Upper lobe of left lung (tissue), 6 donors: ENCODE results near the gene RASGRF1. TPM values are rescaled to one million over a fixed set of nuclear protein-coding genes. Genes with fewer than 3 reads are reported as not detected.
"Not testable (repeated sequence)": the region's sequence is repeated elsewhere in the genome, so short reads cannot be mapped to it uniquely, and the experiment has no call there.

Experiments
- ATAC-seq, 2 donors: fragments of 200-7000 bp; cut with Tn5 transposase; one replicate each; pipeline ENCODE4 v1.9.1; 2022; ENCODE audit warnings: mild to moderate bottlenecking in 2 of 2, moderate library complexity in 2 of 2; ENCODE audit not compliant: low FRiP score in 2 of 2
- DNase-seq, 2 donors: peaks; one replicate each; pipeline ENCODE4 v3.0.0-alpha.2; 2019 to 2020
- H3K27ac ChIP-seq, 4 donors: fragments of 200-600 bp; sonication (generic); one replicate each; pipeline ENCODE4 v1.5.1; 2016 to 2019
- H3K27me3 ChIP-seq, 4 donors: fragments of 200-600 bp; sonication (generic); one replicate each; pipeline ENCODE4 v1.5.1; 2017 to 2019
- H3K36me3 ChIP-seq, 4 donors: fragments of 200-600 bp; sonication (generic); one replicate each; pipeline ENCODE4 v1.5.1; 2016 to 2019
- H3K4me1 ChIP-seq, 4 donors: fragments of 200-600 bp; sonication (generic); one replicate each; pipeline ENCODE4 v1.5.1; 2018 to 2019
- H3K4me3 ChIP-seq, 4 donors: fragments of 200-600 bp; sonication (generic); one replicate each; pipeline ENCODE4 v1.5.1; 2017 to 2019; ENCODE audit warnings: mild to moderate bottlenecking in 2 of 4, moderate library complexity in 1 of 4
- H3K9me3 ChIP-seq, 4 donors: fragments of 200-600 bp; sonication (generic); one replicate each; pipeline ENCODE4 v1.5.1; 2018 to 2019
- CTCF ChIP-seq, 6 experiments: fragments of 450-650 bp in 4 of 6; fragments of 200-600 bp in 2 of 6; sonication (generic) in 2 of 6; IDR thresholded peaks; one replicate each; pipeline ENCODE4 v1.5.1; 2016 to 2019; ENCODE audit warnings: antibody characterized with exemption in 6 of 6
- EP300 ChIP-seq, 4 donors: sonication (generic); formaldehyde crosslinking; IDR thresholded peaks; one replicate each; pipeline ENCODE4 v1.5.1; 2017; ENCODE audit warnings: antibody characterized with exemption in 4 of 4, control low read depth in 2 of 4
- POLR2A ChIP-seq, 4 donors: fragments of 450-650 bp; IDR thresholded peaks; one replicate each; pipeline ENCODE4 v1.5.1; 2016 to 2017; ENCODE audit warnings: antibody characterized with exemption in 4 of 4, mild to moderate bottlenecking in 2 of 4
- POLR2AphosphoS5 ChIP-seq, 2 donors: sonication (generic); formaldehyde crosslinking; IDR thresholded peaks; one replicate each; pipeline ENCODE4 v1.5.1; 2017; ENCODE audit warnings: antibody characterized with exemption in 2 of 2
- WGBS, 2 donors: methylation state at CpG; one replicate each; pipeline ENCODE4 v1.1.5; 2017 to 2018; 5-methylcytosine and 5-hydroxymethylcytosine counted together
- total RNA-seq, 6 donors: library from RNA; depleted of rRNA in 4 of 6; stranded (reverse); fragments of >200 nt in 4 of 6; gene quantifications; one replicate each; pipeline versions ENCODE4 v1.1.0 to v1.2.1, GENCODE V29; 2016 to 2021
- donor health status: DM: no; HTN: no; CAD: no; lungs with moderate emphysema.
- donor health status: DM: no; HTN: yes; CAD: no; lungs with severe emphysema.

The RASGRF1 gene
- total RNA-seq, 6 donors from 2014 or later = 27.2 to 64.6 (median 54.7) TPM

- peak in 1 of 2 donors; percentile 54 for ATAC-seq
- TF ChIP-seq POLR2AphosphoS5 (IDR thresholded peaks at IDR 0.05) (no peak), CTCF (IDR thresholded peaks at IDR 0.05) (peak; percentile 35 to 78 (median 62)), EP300 (IDR thresholded peaks at IDR 0.05) (no peak), POLR2A (IDR thresholded peaks at IDR 0.05) (no peak)
- Histone ChIP-seq H3K36me3 (no peaks in the 10 kb centered on the region), H3K27me3 (no peaks in the 10 kb centered on the region), H3K4me1 (no peaks in the 10 kb centered on the region), H3K4me3 (no peak overlapping the region), H3K9me3 (no peaks in the 10 kb centered on the region), H3K27ac (no peak overlapping the region)
- DNase-seq = no peak
- WGBS, 2 donors = 55 to 56% methylated on average over 7 of the region's 7 CpGs
Observed at GRCh38 chr15:79028411-79028964, 62.1 kb downstream of the RASGRF1 start.

GRCh38 chr15:79027532-79028410 is 62.8 kb downstream of the RASGRF1 start:
- Histone ChIP-seq H3K9me3 (no peaks in the 10 kb centered on the region), H3K27ac (no peak overlapping the region), H3K36me3 (no peaks in the 10 kb centered on the region), H3K4me1 (no peaks in the 10 kb centered on the region), H3K27me3 (no peaks in the 10 kb centered on the region), H3K4me3 (no peak overlapping the region)
- ATAC-seq = no peak
- WGBS, 2 donors = 69 to 71% methylated on average over 6 to 15 of the region's 15 CpGs
- peak in 1 of 2 donors; percentile 55 for DNase-seq
- no peak for TF ChIP-seq CTCF (IDR thresholded peaks at IDR 0.05)
- TF ChIP-seq POLR2A (IDR thresholded peaks at IDR 0.05) = no peak
- no peak for TF ChIP-seq POLR2AphosphoS5 (IDR thresholded peaks at IDR 0.05)

GRCh38 chr15:79025802-79026201 is 64.8 kb downstream of the RASGRF1 start:
- H3K36me3 ChIP-seq = no peaks in the 10 kb centered on the region
- H3K27me3 ChIP-seq = no peaks in the 10 kb centered on the region
- H3K4me1 ChIP-seq = no peaks in the 10 kb centered on the region
- ATAC-seq (no peak), DNase-seq (no peak)
- H3K27ac ChIP-seq = no peak overlapping the region
- TF ChIP-seq CTCF (IDR thresholded peaks at IDR 0.05) = no peak
- TF ChIP-seq POLR2AphosphoS5 (IDR thresholded peaks at IDR 0.05) = no peak
- no peak for TF ChIP-seq POLR2A (IDR thresholded peaks at IDR 0.05)
- no peak for TF ChIP-seq EP300 (IDR thresholded peaks at IDR 0.05)
- H3K9me3 ChIP-seq = no peaks in the 10 kb centered on the region
- no peak overlapping the region for H3K4me3 ChIP-seq
- 82 to 85% methylated on average over 1 of the region's 1 CpG for WGBS, 2 donors

- Histone ChIP-seq H3K36me3 (no peaks in the 10 kb centered on the region), H3K27me3 (no peaks in the 10 kb centered on the region), H3K27ac (no peak overlapping the region), H3K9me3 (no peaks in the 10 kb centered on the region), H3K4me1 (no peaks in the 10 kb centered on the region), H3K4me3 (no peak overlapping the region)
- ATAC-seq = peak in 1 of 2 donors; percentile 39
- WGBS, 2 donors = 57 to 77% methylated on average over 3 to 6 of the region's 6 CpGs
- no peak for TF ChIP-seq EP300 (IDR thresholded peaks at IDR 0.05)
- peak in 1 of 6 experiments; percentile 6 for TF ChIP-seq CTCF (IDR thresholded peaks at IDR 0.05)
- DNase-seq = no peak
Observed at GRCh38 chr15:79025201-79025600, 65.4 kb downstream of the RASGRF1 start.

- not testable (repeated sequence) for H3K27me3 ChIP-seq, H3K4me1 ChIP-seq, H3K36me3 ChIP-seq, H3K4me3 ChIP-seq, H3K27ac ChIP-seq, ATAC-seq, DNase-seq, H3K9me3 ChIP-seq
Observed at GRCh38 chr15:79024493-79024892, 66.1 kb downstream of the RASGRF1 start.
